ENCODE data around the gene RUNX2. TPM values are rescaled to one million over a fixed set of nuclear protein-coding genes. Genes with fewer than 3 reads are reported as not detected.

The RUNX2 gene
- total and polyA plus RNA-seq, 9 of the 15 experiments (the other 6 are each of a cell fraction or from before 2014, with no cell fraction given), result 0.29 to 1.00 (median 0.43) TPM

GRCh38 chr6:45618259-45618658 lies 290.1 kb downstream of the RUNX2 start:
- BruUV-seq (replicated peaks), result no TSS peak
- Histone ChIP-seq H3K9me3 (replicated peaks; ENCODE audit: control insufficient read depth, insufficient read depth, low read depth, low read length) (no peaks in the 10 kb centered on the region), H3K9me1 (ENCODE audit: control insufficient read depth, insufficient read depth, low read length) (no peaks in the 10 kb centered on the region), H3K4me1 (replicated peaks in 1 of 2; ENCODE audit: control insufficient read depth in 2 of 2, insufficient read depth in 2 of 2, low read length in 2 of 2) (no peaks in the 10 kb centered on the region), H3K4me3 (no peak overlapping the region), H4K20me1 (replicated peaks; ENCODE audit: control insufficient read depth, insufficient read depth, low read length) (no peaks in the 10 kb centered on the region), H3K27me3 (ENCODE audit: control insufficient read depth in 2 of 2, insufficient read depth in 2 of 2, low read length in 2 of 2) (peaks cover 0 to 13% of the 10 kb centered on the region in 2 experiments; a peak in 3 of 5 replicates), H3K27ac (ENCODE audit: extremely low read depth, low read depth, low read length) (no peak overlapping the region), H3K79me2 (ENCODE audit: control insufficient read depth, insufficient read depth, low read length) (no peaks in the 10 kb centered on the region), H3K36me3 (ENCODE audit: control insufficient read depth, insufficient read depth, low read length) (no peaks in the 10 kb centered on the region), H3K9ac (ENCODE audit: insufficient read depth in 1 of 2, low read depth in 2 of 2, low read length in 2 of 2) (no peak overlapping the region), H2AFZ (ENCODE audit: low read depth, low read length) (no peak overlapping the region), H3K4me2 (ENCODE audit: insufficient read depth, low read length) (no peak overlapping the region)
- TF ChIP-seq EZH2 (IDR thresholded peaks at IDR 0.05; ENCODE audit: borderline replicate concordance, low read depth, low read length), result no peak
- no peak for TF ChIP-seq MAFF (IDR thresholded peaks at IDR 0.05; ENCODE audit: low read length)
- TF ChIP-seq SNRNP70 (optimal IDR thresholded peaks at IDR 0.05; ENCODE audit: low read depth, low read length), result no peak
- TF ChIP-seq RREB1 (CRISPR knock-in tag; IDR thresholded peaks at IDR 0.05), result no peak
- no peak for TF ChIP-seq MCM2 (IDR thresholded peaks at IDR 0.05; ENCODE audit: low read depth)
- no peak for TF ChIP-seq ATF7 (IDR thresholded peaks at IDR 0.05)
- TF ChIP-seq NR0B1 (IDR thresholded peaks at IDR 0.05; ENCODE audit: partially characterized antibody), result no peak
- TF ChIP-seq ZNF511 (CRISPR knock-in tag; IDR thresholded peaks at IDR 0.05), result no peak
- TF ChIP-seq SRSF9 (IDR thresholded peaks at IDR 0.05; ENCODE audit: borderline replicate concordance, low read depth, low read length), result no peak
- ATAC-seq, result no peak
- no peak for FAIRE-seq
- in situ Hi-C loops (cut with MboI), result no loop called here
- POLR2A ChIA-PET, result interaction anchor here (0.6 to 0.8 kb wide), 2 partner anchors 28 to 240 kb away, joined by 3 to 5 read pairs; no protein-coding TSS in a partner anchor
- 2% methylated on average over 2 of the region's 2 CpGs for WGBS (ENCODE audit: insufficient coverage, low coverage, missing lambda C conversion rate)
- no peak for DNase-seq (ENCODE audit: extremely low read depth in 1 of 4, low spot score in 3 of 4)
- CTCF ChIA-PET (ENCODE audit: low intra/inter-chr PET ratio), result no interaction called here
- intact Hi-C loops (cut with micrococcal nuclease), result no loop called here

Data from K562 (cell line).